ENCODE results near the gene MACROD2.
A peak's percentile ranks its signal among the peaks of the same experiment; 100 is the strongest.
"Not testable (repeated sequence)": the region's sequence is repeated elsewhere in the genome, so short reads cannot be mapped to it uniquely, and the experiment has no call there.

The MACROD2 gene

DNA sequence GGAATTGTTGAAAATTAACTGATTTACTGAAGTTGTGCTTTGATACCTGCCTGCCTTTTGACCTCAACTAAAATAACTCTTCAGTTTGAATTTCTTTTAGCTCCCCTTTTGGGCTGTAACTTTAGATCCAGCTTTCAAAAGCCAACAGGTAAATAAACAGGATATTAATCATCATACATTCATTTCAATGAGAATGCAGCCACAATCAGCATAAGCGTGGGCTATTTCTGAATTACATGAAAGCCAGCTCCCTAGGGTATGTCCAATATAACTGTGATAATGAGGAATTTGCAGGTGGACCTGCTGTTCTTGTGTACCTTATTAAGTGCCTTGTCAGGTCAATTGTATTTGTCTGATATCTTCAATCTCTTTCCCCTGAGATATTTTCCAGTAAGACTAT, 1747.3 kb downstream of the MACROD2 start:
- DNase-seq = no peak

DNA sequence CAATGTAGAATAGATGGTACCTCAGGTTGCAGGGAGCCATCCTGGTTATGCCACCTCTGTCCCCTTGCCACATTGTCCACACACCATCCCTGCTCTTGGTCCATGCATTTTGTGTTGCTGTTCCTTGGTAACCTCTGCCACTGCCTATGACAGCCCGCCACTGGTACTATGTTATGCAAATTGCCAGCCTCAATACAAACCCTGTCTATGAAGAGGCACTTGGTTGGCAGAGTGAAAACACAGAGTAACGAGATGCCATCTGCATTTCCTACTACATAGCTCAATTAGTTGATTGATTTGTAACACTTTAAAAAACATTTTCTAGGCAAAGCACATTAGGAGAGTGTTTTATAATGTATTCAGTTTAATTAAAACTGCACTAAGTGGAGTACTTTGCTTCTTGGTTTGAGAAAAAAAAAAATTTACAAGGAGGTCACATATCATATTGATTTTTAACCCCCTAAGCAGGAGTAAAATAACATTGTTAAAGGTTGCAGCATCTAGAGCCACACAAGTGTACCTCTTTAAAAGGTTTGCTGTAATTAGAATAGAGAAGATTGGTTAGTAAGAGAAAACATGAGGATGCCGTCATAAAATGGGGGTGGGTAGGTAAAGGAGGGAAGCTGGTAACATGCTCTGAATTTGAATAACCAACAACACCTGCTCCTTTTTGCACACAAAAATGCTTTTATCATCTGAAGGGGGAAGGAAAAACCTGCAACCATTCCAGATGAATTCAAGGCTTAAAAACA, 1760.9 kb downstream of the MACROD2 start:
- no peak for DNase-seq

GRCh38 chr20:15756754-15757115, 1761.4 kb downstream of the MACROD2 start:
- DNase-seq = no peak

GRCh38 chr20:15759594-15759993, 1764.3 kb downstream of the MACROD2 start:
- DNase-seq = peak; percentile 48

DNA sequence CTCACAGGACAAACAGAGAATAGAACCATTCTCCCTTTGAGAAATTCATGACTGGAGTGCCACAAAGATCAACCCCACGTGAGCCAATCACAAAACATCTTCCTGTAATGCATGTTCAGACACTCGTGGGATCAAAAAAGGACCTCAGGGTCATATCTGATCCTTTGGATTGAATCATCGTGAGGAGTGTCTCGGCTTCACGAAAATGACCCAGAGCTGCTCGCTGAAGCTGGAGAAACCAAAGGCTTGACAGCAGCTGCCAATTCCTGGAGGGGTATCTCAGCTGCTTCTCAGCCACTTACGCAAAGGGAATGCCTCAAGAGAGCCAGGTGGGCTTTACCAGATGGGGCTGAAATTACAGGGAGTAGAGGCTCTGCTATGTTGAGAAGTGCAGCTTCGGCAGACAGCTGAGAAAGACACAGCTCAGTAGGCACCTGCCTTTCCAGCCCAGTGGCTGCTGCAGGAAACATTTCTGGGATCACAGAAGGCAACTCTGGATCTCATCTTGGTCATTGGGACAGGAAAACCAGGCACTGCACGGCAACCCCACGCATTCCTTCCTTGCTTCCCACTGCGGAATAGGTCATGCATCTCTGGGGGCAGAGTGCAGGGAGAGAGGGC, 1764.8 kb downstream of the MACROD2 start:
- no peak for DNase-seq

- DNase-seq = peak; percentile 47
These were observed 1768.0 kb downstream of the MACROD2 start for GRCh38 chr20:15763366-15763765.

DNA sequence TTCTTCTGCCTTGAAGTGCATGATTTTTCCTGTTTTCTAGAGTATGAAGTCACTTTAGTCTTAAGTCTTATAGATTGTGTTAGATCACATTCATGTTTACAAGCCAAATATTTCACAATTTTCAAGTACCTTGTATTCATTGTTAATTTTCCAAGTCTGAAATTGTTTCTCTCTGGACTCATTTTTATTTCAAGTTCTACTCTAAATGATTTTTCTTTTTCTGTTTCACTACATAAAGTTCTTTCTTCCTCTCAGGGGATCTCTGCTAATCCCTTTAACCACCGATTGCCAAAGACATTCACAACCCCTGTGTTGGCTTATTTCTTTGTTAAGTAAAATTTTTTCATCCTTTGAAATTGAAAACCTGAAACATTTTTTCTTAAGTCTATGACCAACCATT, 1772.3 kb downstream of the MACROD2 start:
- peak; percentile 31 for DNase-seq

DNA sequence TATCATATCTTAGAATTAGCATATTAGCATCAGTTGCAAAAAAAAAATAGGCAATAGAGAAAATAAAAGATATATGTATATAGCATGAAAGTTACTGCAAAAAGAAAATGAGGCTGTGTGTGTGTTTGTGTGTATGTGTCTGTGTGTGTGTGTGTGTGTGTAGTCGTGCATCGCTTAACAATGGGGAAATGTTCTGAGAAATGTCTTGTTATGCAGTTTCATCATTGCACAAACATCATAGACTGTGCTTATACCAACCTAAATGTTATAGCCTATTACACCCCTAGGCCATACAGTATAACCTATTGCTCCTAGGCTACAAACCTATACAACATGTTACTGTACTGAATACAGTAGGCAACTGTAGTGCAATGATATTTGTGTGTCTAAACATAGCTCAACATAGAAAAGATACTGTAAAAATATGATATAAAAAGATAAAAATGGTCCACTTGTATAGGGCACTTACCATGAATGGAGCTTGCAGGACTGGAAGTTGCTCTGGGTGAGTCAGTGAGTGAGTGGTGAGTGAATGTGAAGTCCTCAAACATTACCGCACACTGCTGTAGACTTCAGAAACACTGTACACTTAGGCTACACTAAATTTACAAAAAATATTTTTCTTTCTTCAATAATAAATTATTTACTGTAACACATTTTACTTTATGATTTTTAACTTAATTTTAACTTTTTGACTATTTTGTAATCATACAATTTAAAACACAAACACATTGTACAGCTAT, 1772.9 kb downstream of the MACROD2 start:
- no peak for DNase-seq

- DNase-seq = no peak
These were observed 1777.5 kb downstream of the MACROD2 start for GRCh38 chr20:15772826-15773225.

- no peak for DNase-seq
These were observed 1779.6 kb downstream of the MACROD2 start for GRCh38 chr20:15774926-15775325.

GRCh38 chr20:15776770-15777466, 1781.6 kb downstream of the MACROD2 start:
- no peak for DNase-seq

- DNase-seq = no peak
These were observed 1788.7 kb downstream of the MACROD2 start for GRCh38 chr20:15784020-15784419.

GRCh38 chr20:15789079-15789478, 1793.8 kb downstream of the MACROD2 start:
- no peak for DNase-seq

- no peak for DNase-seq
These were observed 1797.5 kb downstream of the MACROD2 start for GRCh38 chr20:15792855-15793254.

DNA sequence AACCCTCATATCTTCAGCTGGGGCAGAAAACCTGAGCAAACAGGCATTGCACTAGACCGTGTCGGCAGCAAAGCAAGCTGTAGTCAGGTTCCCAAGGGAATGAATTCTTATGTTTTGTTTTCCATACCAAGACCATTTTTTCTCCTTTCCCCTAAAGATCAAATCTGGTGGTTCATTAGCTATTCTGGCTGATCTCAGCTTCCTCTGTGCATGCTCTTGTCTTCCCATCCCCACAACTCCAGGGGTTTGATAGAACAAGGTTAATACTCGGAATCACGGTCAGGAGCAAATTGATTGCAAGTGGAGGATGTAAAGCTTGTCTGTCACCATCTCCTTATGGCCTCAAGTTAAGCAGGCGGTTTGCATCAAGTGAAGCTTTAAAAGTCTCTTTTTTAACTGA, 1799.1 kb downstream of the MACROD2 start:
- no peak for DNase-seq

GRCh38 chr20:15795305-15796019, 1800.1 kb downstream of the MACROD2 start:
- no peak for DNase-seq

- peak; percentile 27 for DNase-seq
These were observed 1804.6 kb downstream of the MACROD2 start for GRCh38 chr20:15799871-15800270.

DNA sequence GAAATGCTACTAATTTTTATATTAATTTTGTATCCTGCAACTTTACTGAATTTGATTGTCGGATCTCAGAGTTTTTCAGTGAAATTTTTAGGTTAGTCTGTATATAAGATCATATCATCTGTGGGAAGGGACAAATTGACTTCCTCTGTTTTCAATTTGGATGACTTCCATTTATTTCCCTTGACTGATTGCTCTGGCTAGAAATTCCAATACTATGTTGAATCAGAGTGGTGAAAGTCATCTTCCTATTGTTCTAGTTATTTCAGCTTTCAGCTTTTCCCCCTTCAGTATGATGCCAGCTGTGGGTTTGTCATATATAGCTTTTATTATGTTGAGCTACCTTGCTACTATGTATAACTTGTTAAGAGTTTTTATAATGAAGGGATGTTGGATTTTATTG, 1806.7 kb downstream of the MACROD2 start:
- DNase-seq = no peak

DNA sequence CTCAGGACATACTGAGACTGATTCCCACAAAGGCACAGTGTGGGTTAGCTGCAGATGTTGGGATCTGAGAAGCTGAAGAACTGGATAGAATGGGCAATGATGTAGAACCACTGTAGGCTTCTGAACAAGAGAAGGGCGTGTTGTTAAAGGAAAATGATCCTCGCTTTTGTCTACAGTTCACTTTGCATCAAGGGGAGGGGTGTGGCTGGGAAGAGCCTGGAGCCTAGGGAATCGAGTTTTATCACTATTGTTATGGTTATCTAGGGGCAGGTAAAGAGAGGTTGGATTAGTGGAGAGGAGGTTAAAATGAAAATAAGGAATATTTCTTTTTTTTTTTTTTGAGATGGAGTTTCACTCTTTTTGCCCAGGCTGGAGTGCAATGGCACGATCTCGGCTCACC, 1809.8 kb downstream of the MACROD2 start:
- DNase-seq = no peak

DNA sequence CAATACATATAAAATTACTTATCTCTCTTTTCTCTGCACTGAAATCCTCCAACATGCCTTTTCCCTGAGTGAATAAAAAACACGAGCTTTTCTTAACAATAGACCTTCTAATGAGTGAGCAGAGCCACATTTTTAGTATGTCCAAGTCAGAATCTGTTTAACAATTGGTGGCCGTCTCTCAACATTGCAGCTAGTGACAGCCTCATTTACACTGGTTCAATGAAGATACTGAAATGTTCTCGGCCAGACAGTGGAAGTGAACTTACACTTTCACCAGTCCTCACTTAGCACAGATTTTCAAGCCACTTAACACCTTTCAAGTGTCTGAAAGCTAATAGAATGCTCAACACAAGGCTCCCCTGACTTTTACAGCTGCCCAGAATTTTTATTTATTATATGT, 1810.8 kb downstream of the MACROD2 start:
- DNase-seq = no peak

DNA sequence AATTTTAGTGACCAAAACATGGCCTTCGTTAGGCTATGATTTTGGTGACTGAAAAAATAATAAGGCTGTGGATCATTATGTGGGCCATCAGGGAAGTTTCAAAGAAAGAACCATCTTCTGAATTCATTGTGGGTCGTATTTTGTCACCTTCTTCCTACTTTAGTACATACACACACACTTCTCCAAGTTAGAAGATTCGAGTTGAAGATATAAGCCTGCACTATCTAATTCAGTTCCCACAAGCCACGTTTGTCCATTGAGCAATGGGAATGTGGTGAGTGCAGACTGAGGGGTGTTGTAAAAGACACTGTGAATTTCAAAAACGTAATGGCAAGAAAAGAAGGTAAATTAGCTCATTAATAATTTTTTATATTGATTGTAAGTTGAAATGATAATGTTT, 1812.0 kb downstream of the MACROD2 start:
- DNase-seq = no peak

GRCh38 chr20:15807771-15808170, 1812.5 kb downstream of the MACROD2 start:
- DNase-seq = not testable (repeated sequence)

DNA sequence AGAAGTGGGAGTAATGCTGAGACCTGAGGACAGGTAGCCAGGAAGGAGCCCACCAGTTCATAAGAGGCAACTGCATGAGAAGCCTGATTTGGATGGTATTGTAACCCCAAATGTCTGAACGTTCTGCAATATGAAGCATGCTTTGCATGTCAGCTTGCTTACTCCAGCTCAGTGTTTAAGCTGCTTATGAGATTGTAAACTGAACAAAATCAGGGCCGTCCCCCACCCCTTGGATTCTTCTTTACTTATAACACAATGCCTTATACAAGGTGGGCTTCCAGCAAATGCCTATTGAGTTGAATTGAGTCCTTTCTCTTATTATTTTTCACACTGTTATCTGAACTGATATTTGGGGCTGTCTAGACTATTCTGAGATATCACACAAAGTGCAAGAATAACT, 1816.6 kb downstream of the MACROD2 start:
- no peak for DNase-seq
